Posterior cingulate gyrus (tissue), 11 donors: Measurements from ENCODE around the gene UTY.
"Not testable (repeated sequence)": the region's sequence is repeated elsewhere in the genome, so short reads cannot be mapped to it uniquely, and the experiment has no call there.

Experiments
- DNase-seq, 10 donors: peaks; one replicate each; pipeline versions ENCODE4 v3.0.0 to v3.0.0-alpha.2; 2020 to 2021; ENCODE audit warnings: mixed read lengths in 3 of 10
- intact Hi-C: fragments of 100-400 bp; cut with DNase I; formaldehyde crosslinking; loops from one replicate; pipeline ENCODE4 v1.15.1; 2023

The UTY gene

GRCh38 chrY:13312966-13313365, 166.9 kb downstream of the UTY start:
- intact Hi-C loops, result no loop called here
- no peak for DNase-seq

GRCh38 chrY:13307959-13308358, 171.9 kb downstream of the UTY start:
- no peak for DNase-seq
- intact Hi-C loops, result no loop called here

- intact Hi-C loops, result no loop called here
- DNase-seq, result no peak
These were observed 179.0 kb downstream of the UTY start for GRCh38 chrY:13300795-13301194.

GRCh38 chrY:13299411-13299810, 180.4 kb downstream of the UTY start:
- DNase-seq, result no peak
- intact Hi-C loops, result no loop called here

GRCh38 chrY:13296176-13296890, 183.5 kb downstream of the UTY start:
- no peak for DNase-seq

GRCh38 chrY:13295026-13295425, 184.8 kb downstream of the UTY start:
- DNase-seq, result no peak
- intact Hi-C loops, result no loop called here

More at GRCh38 chrY:13296176-13296890, 183.5 kb downstream of the UTY start:
- intact Hi-C loops, result no loop called here

GRCh38 chrY:13291199-13291598, 188.6 kb downstream of the UTY start:
- DNase-seq, result no peak
- intact Hi-C loops, result no loop called here

- intact Hi-C loops, result not testable (repeated sequence)
- DNase-seq, result peak in 1 of 10 donors; percentile 9
These were observed 197.4 kb downstream of the UTY start for GRCh38 chrY:13282151-13283054.

- DNase-seq, result no peak
- intact Hi-C loops, result no loop called here
These were observed 200.3 kb downstream of the UTY start for GRCh38 chrY:13279561-13279960.

GRCh38 chrY:13271706-13272105, 208.1 kb downstream of the UTY start:
- intact Hi-C loops, result no loop called here
- no peak for DNase-seq

- intact Hi-C loops, DNase-seq: not testable (repeated sequence)
These were observed 225.8 kb downstream of the UTY start for GRCh38 chrY:13253941-13254440.

- intact Hi-C loops, result no loop called here
- DNase-seq, result no peak
These were observed 229.4 kb downstream of the UTY start for GRCh38 chrY:13250421-13250820.

- intact Hi-C loops, result no loop called here
- DNase-seq, result no peak
These were observed 236.1 kb downstream of the UTY start for GRCh38 chrY:13243716-13244115.

- DNase-seq, result peak in 3 of 10 donors; percentile 15 to 57 (median 19)
- intact Hi-C loops, result no loop called here
These were observed 245.9 kb downstream of the UTY start for GRCh38 chrY:13233901-13234300.

GRCh38 chrY:13233118-13233517, 246.7 kb downstream of the UTY start:
- intact Hi-C loops, result no loop called here
- no peak for DNase-seq

GRCh38 chrY:13227354-13227953, 252.4 kb downstream of the UTY start:
- intact Hi-C loops, result no loop called here
- DNase-seq, result no peak

GRCh38 chrY:13210961-13211646, 268.7 kb downstream of the UTY start:
- no peak for DNase-seq
- intact Hi-C loops, result no loop called here

- DNase-seq, result no peak
- intact Hi-C loops, result no loop called here
These were observed 274.6 kb downstream of the UTY start for GRCh38 chrY:13205214-13205613.
